GM18867 (cell line): ENCODE measurements around the gene LRRC37B.
A peak's percentile ranks its signal among the peaks of the same experiment; 100 is the strongest.
"Not testable (repeated sequence)": the region's sequence is repeated elsewhere in the genome, so short reads cannot be mapped to it uniquely, and the experiment has no call there.

Experiments used
- ATAC-seq: cut with Tn5 transposase; IDR thresholded peaks from one replicate; pipeline ENCODE4 v1.9.1; 2021; ENCODE audit warnings: mild to moderate bottlenecking, moderate library complexity; ENCODE audit not compliant: unreplicated experiment

The LRRC37B gene

GRCh38 chr17:32041306-32041875, 34.2 kb downstream of the LRRC37B start:
- not testable (repeated sequence) for ATAC-seq

- not testable (repeated sequence) for ATAC-seq
These were observed 35.1 kb downstream of the LRRC37B start for GRCh38 chr17:32042266-32042665.

- ATAC-seq: not testable (repeated sequence)
These were observed 38.4 kb downstream of the LRRC37B start for GRCh38 chr17:32045611-32046010.

GRCh38 chr17:32047663-32048062, 40.5 kb downstream of the LRRC37B start:
- ATAC-seq: not testable (repeated sequence)

- not testable (repeated sequence) for ATAC-seq
These were observed 47.8 kb downstream of the LRRC37B start for GRCh38 chr17:32054985-32055384.

- not testable (repeated sequence) for ATAC-seq
These were observed 48.2 kb downstream of the LRRC37B start for GRCh38 chr17:32055425-32055824.

GRCh38 chr17:32056500-32056899, 49.3 kb downstream of the LRRC37B start:
- not testable (repeated sequence) for ATAC-seq

GRCh38 chr17:32057460-32058105, 50.4 kb downstream of the LRRC37B start:
- not testable (repeated sequence) for ATAC-seq

- ATAC-seq: not testable (repeated sequence)
These were observed 53.5 kb downstream of the LRRC37B start for GRCh38 chr17:32060695-32061094.

- not testable (repeated sequence) for ATAC-seq
These were observed 54.7 kb downstream of the LRRC37B start for GRCh38 chr17:32061840-32062239.

GRCh38 chr17:32064091-32064490, 56.9 kb downstream of the LRRC37B start:
- ATAC-seq: not testable (repeated sequence)

GRCh38 chr17:32066123-32066680, 59.0 kb downstream of the LRRC37B start:
- not testable (repeated sequence) for ATAC-seq

- ATAC-seq: peak; percentile 55
These were observed 59.9 kb downstream of the LRRC37B start for GRCh38 chr17:32066863-32067642.

- not testable (repeated sequence) for ATAC-seq
These were observed 61.9 kb downstream of the LRRC37B start for GRCh38 chr17:32069067-32069466.

GRCh38 chr17:32071961-32072360, 64.8 kb downstream of the LRRC37B start:
- ATAC-seq: not testable (repeated sequence)

GRCh38 chr17:32073131-32073530, 65.9 kb downstream of the LRRC37B start:
- not testable (repeated sequence) for ATAC-seq

GRCh38 chr17:32079753-32080152, 72.6 kb downstream of the LRRC37B start:
- not testable (repeated sequence) for ATAC-seq

GRCh38 chr17:32083550-32083979, 76.4 kb downstream of the LRRC37B start:
- ATAC-seq: not testable (repeated sequence)

- not testable (repeated sequence) for ATAC-seq
These were observed 77.1 kb downstream of the LRRC37B start for GRCh38 chr17:32084003-32084941.
